NOMO-1 treated with dmso at 0.1 percent for 144 hours (cell line): ENCODE measurements around the gene SEMA6B.

Experiments
- DNase-seq: peaks from one replicate; lab custom pipeline; 2025; ENCODE audit not compliant: unreplicated experiment; lab: John Stamatoyannopoulos, UW

SEMA6B gene

DNA sequence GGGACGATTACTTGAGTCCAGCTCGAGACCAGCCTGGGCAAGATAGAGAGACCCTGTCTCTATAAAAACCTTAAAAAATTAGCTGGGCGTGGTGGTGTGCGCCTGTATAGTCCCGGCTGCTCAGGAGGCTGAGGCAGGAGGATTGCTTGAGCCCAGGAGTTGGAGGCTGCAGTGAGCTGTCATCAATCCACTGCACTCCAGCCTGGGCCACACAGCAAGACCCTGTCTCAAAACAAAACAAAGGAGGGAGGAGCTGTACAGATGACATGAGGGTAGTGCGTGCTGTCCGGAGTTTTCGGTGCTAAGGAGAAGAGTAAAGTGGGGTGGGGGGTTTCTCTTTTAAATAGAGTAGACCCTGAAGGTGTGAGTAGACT, 64.8 kb downstream of the SEMA6B start:
- no peak for DNase-seq

DNA sequence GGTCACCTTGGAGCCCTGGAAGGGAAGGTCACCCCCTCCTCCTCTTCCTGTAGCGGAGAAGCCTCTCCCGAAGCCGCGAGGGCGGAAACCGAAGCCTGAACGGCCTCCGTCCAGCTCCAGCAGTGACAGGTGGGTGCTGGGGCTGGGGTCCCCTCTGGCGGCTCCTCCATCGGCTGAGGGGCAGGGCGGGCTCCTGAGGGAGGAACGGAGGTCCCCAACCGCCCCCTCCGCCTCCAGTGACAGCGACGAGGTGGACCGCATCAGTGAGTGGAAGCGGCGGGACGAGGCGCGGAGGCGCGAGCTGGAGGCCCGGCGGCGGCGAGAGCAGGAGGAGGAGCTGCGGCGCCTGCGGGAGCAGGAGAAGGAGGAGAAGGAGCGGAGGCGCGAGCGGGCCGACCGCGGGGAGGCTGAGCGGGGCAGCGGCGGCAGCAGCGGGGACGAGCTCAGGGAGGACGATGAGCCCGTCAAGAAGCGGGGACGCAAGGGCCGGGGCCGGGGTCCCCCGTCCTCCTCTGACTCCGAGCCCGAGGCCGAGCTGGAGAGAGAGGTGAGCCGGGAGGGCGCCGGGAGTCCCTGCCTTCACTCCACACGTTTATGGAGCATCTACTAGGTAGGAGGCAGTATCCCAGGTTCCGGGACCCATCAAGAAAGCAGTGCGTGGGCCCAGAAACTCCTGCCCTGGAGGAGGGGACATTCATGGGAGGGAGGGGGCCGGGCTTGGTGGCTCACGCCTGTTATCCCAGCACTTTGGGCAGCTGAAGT, 65.4 kb downstream of the SEMA6B start:
- DNase-seq, result no peak

DNA sequence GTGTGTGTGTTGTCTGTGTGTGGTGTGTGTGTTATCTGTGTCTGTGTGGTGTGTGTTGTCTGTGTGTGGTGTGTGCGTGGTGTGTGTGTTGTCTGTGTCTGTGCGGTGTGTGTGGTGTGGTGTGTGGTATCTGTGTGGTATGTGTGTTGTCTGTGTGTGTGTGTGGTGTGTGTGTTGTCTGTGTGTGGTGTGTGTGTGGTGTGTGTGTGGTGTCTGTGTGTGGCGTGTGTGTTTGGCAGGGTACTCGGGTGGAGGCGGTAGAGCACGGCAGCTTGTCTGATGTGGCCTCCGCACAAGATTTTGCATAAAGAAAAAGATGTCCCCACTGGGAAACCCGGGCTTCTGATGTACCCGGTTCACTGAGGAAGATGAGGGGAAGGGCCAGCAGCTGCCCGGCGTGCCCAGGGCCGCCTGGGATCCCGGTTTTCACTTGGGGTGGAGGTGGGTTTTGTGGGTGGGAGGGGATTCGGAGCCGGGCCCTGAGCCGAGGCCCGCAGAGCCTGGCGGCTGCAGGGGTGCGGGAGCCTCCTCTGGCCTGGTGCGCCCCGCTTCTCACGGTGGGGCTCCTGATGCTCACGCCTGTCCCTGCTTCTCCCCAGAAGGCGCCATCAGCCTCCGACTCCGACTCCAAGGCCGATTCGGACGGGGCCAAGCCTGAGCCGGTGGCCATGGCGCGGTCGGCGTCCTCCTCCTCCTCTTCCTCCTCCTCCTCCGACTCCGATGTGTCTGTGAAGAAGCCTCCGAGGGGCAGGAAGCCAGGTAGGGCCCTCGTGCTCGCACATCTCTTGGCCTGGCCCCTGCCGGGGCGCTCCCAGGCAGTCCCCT, 66.2 kb downstream of the SEMA6B start:
- DNase-seq, result no peak
